Measurements from ENCODE around the gene C22orf15.

C22orf15 gene

DNA sequence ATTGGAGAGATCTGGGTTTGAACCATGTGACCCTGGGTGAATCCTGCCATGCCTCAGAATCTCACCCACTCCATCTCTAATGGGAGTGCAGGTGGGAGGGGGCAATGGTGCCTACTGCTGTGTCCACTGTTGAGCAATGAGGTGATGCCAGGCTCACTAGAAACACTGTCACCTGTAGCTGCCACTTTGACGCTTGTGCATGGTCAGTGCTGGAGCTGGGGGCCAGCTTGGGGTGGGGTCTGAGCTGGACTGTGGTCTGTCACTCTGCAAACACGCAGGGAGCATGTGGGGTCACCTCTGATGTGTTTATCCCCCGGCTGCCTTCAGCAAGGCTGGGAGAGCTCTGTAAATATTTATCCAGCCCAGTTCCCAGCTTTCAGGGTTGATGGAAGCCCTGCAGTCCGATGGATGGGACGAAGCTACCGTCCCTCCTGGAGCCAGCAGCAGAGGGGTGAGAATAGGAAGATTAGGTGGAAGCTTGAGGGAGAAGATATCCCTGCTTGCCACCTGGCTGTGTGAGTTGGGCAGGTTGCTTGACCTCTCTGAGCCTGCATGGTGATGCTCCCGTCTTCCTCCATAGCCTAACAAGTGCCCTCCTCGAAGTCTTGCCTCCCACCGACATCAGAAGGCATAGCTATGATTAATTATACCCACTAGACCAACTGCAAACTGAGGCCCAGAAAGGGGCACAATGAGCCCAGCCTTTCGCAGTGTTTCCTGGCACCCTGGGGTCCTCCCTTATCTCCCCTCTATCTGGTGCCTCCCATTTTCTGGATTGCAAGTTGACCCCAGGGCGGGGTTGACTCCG lies 11.5 kb downstream of the C22orf15 start:
- DNase-seq = no peak

DNA sequence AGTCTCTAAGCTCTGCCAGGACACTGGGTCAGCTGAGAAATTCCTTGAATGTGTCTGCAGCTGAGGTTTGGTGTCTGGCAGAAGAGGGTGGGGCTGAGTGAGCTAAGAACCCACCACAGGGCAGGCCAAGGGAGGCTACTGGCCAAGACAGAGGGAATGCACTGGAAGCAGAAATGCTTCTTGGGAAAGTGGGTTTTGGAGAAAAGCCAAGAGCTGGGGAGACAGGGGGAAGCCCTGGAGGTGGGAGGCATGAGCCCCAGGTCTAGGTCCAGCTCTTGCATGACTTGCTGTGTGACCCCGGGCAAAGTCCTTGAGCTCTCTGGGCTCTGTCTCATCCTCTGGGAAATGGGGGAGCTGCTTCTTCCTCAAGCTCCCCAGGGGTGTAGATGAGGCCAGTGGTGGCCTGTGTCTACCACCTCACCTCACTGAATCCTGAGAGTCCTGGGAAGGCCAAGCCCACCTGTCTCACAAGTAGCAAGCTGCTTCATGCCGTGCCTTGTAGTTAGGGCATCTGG lies 12.2 kb downstream of the C22orf15 start:
- no peak for DNase-seq

DNA sequence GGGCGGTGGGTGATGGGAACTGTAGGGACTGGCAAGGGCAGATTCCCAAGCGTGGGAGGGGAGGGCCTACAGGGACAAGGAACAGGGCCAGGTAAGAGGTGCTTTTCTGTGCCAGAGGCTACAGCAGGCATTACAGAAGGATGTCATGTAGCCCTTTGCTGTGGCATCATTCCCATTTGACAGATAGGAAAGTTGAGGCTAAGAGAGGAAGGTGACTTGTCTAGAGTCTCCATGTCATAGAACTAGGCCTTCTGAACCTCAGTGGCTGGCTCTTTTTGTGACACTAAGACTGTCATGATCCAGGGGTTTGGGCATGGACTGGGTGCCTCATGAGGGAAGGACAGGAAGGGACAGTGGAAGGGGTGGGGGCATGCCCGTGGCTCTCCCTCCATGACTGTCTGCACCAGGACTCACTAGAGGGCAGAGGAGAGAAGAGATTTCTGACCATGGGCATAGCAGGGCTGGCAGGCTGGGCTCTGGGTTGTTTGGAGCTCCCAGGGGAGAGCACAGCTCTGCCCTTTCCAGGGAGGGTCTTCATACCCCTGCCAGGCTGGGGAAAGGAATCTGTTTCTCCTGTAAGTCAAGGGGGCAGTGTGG lies 13.1 kb downstream of the C22orf15 start:
- no peak for DNase-seq

DNA sequence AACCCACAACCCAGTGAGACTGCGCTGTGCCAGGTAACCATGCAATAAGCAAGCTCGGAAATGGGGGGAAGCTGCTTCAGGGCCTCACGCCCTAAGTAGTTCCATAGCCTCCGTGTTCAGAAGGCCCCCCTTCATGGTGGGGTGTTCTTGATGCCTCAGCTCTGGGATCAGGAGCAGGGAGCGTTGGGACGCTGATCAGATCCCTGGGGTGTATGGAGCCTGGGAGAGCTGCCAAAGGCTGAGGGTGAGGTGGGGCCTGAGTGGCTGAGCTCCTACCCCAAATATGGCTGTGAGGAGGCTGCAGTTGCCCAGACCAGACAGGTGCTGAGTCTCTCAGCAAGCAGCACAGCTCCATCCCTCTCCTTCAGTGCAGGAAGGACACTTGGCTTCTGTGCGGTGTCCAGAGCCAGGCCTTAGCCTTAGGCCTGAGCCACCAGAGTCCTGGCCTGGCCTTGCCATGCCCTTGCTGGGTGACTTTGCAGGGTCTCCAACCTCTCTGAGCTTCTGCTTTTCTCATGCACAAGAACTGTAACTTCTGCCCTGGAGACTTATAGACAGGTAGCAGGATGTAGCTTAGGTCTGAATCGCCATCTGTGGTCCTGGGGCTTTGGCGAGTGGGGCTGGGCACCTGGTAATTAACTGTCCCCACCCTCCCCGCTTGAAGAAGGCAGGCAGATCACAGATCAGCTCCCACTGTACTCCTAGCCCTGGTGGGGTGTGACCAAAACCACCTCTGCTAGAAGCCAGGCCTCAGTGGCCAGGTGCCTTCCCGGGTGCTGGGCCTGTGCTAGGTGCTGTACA lies 15.2 kb downstream of the C22orf15 start:
- DNase-seq = no peak

DNA sequence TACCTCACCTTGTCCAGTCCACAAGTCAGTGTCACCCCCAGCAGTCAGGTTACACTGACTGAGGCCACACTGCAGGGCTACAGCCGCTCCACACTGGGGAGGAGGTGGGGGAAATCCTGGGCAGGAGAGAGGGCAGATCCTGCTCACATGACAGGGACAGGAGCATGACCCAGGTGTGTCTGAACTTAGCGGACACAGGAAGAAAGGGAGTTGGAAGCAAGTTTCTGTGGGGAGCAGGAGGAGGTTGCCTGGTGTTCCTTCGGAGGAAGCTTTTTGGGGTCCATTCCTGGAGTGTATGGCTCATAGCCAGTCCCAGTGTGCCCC lies 15.7 kb downstream of the C22orf15 start:
- no peak for DNase-seq

DNA sequence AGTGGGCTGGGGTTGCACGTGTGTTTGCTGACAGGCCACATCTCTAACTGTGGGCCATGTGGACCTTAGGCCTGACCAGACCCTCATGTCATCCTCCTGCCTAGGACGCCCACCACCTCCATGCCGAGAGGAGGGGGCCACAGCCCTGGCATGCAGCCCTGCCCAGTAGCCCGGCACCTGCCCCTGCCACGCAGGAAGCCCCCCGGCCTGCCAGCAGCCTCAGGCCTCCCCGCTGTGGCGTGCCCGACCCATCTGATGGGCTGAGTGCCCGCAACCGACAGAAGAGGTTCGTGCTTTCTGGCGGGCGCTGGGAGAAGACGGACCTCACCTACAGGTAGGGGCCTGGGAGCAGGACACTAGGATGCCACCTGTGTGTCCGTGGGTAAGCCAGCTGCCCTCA lies 16.3 kb downstream of the C22orf15 start:
- DNase-seq = no peak

DNA sequence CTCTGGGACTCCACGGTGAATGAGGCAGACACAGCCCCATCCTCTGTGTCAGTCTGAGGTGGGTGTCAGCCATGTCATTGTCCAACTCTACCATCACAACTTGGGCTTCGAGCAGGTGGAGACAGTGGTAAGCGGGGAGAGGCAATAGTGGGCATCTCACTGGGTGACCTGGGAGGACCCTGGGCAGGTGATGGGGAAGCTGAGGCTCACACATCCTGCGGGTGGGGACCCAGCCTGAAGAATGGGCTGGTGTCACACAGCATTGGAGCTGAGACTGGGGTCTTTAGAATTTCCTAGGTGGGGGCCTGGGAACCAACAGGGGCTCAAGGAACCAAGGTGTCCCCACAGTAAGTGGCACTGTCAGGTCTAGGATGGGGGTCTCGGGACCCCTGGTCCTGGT lies 16.9 kb downstream of the C22orf15 start:
- no peak for DNase-seq

DNA sequence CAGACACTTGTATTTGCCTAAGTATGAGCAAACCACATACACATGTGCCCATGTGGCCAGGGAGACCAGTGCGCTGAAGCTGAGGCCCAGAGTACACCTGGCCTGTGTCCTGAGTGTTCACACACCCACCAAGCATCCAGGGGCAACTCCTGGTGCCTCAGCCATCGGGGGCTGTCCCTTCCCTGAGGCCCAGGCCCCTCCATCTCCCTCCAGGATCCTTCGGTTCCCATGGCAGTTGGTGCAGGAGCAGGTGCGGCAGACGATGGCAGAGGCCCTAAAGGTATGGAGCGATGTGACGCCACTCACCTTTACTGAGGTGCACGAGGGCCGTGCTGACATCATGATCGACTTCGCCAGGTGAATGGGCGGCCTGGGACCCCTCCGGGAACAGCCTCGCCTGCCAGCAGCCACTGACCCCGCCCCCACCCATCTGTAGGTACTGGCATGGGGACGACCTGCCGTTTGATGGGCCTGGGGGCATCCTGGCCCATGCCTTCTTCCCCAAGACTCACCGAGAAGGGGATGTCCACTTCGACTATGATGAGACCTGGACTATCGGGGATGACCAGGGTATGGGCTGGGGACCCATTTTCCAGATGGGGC lies 17.5 kb downstream of the C22orf15 start:
- no peak for DNase-seq

DNA sequence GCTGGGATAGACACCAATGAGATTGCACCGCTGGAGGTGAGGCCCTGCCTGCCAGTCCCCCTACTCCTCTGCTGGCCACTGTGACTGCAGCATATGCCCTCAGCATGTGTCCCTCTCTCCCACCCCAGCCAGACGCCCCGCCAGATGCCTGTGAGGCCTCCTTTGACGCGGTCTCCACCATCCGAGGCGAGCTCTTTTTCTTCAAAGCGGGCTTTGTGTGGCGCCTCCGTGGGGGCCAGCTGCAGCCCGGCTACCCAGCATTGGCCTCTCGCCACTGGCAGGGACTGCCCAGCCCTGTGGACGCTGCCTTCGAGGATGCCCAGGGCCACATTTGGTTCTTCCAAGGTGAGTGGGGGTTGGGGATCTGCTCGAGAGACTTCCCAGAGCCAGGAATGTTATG lies 18.3 kb downstream of the C22orf15 start:
- DNase-seq = no peak

DNA sequence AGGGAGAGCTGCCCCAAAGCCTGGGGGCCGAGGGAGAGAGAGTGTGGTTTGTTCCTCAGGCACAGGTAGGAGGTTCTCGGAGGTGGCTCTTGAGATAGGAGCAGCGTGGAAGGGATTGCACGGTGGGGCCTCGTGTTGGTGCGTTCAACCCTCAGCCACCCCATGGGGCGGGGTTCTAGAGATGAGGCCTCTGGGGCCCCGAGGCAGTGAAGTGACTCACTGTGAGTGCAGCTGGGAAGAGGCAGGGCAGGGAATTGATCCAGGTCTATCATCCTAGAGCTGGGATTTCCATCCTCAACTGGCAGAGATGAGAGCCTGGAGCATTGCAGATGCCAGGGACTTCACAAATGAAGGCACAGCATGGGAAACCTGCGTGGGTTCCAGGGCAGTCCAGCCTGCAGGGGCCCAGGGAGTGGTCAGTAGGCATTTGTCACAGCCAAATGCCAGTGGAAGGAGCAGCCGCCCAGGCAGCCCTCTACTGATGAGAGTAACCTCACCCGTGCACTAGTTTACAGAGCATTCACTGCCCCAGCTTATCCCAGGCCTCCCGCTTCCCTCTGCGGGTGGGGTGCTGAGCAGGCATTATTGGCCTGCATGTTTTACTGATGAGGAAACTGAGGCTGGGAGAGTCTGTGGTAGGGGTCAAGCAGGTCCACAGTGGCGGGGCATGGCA lies 18.9 kb downstream of the C22orf15 start:
- DNase-seq = no peak

DNA sequence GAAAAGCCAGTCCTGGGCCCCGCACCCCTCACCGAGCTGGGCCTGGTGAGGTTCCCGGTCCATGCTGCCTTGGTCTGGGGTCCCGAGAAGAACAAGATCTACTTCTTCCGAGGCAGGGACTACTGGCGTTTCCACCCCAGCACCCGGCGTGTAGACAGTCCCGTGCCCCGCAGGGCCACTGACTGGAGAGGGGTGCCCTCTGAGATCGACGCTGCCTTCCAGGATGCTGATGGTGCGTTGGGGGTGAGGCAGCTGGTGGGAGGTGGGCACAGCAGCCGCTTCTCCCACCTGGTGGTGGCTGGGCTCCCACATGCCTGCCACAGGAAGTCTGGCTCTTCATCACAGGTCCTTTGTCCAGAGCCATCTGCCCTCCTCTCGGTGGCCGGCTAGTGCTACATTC lies 19.5 kb downstream of the C22orf15 start:
- DNase-seq = no peak

DNA sequence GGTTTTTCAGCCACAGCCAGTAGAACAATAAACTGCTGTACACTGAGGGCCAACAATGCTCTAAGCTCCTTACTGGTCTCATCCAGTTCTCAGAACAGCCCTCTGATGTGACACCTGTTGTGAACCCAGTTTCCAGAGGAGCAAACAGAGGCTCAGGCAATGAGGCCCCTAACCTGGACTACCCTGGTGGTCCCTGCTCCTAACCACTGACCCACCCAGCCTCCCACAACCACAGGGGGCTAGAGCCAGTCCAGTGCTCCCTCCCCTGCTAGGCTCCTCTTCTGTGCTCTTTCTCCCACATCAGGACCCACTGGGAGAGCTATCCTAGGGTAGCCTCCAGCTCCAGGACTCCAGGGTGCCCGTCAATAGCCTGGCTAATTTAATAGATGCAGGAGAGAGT lies 19.9 kb downstream of the C22orf15 start:
- DNase-seq = no peak

DNA sequence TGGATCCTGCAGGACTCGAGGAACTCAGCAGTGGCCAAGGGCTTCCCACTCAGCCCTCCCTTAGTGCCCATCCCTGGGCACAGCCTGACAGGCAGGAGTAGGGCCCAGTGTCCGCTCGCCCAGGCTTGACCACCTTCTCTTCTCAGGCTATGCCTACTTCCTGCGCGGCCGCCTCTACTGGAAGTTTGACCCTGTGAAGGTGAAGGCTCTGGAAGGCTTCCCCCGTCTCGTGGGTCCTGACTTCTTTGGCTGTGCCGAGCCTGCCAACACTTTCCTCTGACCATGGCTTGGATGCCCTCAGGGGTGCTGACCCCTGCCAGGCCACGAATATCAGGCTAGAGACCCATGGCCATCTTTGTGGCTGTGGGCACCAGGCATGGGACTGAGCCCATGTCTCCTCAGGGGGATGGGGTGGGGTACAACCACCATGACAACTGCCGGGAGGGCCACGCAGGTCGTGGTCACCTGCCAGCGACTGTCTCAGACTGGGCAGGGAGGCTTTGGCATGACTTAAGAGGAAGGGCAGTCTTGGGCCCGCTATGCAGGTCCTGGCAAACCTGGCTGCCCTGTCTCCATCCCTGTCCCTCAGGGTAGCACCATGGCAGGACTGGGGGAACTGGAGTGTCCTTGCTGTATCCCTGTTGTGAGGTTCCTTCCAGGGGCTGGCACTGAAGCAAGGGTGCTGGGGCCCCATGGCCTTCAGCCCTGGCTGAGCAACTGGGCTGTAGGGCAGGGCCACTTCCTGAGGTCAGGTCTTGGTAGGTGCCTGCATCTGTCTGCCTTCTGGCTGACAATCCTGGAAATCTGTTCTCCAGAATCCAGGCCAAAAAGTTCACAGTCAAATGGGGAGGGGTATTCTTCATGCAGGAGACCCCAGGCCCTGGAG lies 20.7 kb downstream of the C22orf15 start:
- no peak for DNase-seq

DNA sequence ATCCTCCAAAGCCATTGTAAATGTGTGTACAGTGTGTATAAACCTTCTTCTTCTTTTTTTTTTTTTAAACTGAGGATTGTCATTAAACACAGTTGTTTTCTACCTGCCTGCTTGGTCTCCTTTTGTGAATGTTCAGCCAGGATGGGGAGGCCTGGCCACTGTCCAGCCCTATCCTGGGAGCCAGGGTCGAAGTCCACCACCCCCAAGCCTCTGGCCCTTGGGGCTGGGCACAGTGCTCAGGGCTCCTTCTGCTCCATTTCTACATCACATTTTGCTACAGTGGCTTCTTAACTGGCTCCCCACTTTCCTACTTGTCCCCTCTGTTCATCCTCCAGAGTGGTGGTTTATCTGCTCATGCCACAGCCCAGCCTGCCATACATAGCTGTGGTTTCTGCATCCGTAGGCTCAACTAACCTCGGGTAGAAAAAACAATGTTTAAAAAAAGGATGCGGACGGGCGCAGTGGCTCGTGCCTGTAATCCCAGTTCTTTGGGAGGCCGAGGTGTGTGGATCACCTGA lies 21.5 kb downstream of the C22orf15 start:
- no peak for DNase-seq

DNA sequence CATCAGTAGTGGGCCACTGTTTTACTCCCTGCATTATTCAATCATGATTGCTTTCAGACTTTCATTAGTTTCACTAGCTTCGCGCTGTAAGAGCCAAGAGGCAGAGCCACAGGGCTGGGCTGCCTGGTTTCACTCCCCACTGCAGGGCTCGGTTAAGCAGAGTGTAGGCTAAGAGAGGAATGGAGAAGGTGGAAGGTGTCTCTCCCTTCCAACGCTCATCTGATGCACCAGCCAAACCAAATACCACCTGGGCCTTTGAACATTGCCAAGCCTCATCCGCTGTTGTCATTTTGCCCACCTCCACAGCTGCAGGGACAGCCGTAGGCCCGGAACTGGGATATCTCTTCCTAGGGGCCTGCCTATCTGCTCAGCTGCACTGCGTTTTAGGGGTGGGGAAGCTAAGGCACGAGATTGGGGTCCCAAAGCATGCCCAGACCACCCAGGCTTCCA lies 23.5 kb downstream of the C22orf15 start:
- no peak for DNase-seq

DNA sequence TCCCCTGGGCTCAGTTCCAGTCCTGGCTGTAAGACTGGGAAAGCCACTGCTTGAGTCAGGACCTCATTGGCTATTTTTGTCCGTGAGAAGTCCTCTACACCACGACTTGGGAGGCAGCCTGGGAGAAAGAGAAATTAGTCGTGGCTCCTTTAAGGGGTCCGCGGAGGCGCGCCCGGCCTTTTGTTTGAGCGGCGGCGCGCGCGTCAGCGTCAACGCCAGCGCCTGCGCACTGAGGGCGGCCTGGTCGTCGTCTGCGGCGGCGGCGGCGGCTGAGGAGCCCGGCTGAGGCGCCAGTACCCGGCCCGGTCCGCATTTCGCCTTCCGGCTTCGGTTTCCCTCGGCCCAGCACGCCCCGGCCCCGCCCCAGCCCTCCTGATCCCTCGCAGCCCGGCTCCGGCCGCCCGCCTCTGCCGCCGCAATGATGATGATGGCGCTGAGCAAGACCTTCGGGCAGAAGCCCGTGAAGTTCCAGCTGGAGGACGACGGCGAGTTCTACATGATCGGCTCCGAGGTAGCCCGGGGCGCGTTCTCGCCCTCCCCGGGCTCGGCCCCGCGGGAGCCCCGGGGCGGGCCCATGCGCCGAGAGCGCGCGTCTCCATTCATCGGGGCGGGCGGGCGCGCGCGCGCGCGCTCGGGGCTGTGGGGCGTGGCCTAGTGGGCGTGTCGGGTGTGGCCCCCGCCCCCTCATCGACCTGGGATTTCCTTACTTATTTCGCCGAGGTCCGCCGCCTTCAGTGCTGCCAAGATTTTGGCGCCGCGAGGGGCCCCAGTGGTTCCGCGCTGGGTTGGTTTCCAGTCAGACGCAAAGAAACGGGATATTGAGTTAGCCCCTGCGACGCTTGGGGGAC lies 24.2 kb downstream of the C22orf15 start, which contains the start of gene SMARCB1:
TSS of gene SMARCB1 (plus strand) at position 215 of the 848 bp plus-strand sequence. CDS start at position 419, 204 bp downstream.
- peak; percentile 86 for DNase-seq

DNA sequence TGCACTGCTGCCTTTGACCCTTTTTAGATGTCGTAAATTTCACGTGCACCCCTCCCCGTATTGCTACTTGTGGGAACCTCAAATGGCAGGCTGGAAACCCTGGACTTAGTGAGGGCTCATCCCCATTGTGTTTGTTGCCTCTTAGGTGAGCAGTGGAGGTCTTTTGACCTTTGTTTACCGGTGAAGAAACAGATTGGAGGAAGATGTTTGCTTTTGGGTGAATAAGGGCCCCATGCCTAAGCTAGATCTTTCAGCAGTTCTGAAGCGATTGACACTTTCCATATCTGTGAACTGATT lies 24.8 kb downstream of the C22orf15 start:
- DNase-seq = no peak

DNA sequence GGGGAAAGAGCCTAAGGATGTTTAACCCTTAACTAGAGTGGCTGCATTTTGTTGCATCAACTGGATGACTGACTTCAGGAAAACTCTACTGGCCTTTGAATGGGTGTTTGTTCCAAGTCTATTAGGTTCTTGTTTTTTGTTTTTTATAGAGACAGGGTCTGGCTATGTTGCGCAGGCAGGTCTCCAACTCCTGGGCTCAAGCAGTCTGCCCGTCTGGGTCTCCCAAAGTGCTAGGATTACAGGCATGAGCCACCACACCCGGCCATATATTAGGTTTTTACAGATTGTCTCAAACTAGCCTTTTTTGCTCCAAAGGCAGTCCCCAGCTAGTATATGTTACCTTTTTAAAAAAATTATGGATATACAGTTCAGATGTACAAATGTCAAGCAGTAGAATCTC lies 25.1 kb downstream of the C22orf15 start:
- DNase-seq = no peak

DNA sequence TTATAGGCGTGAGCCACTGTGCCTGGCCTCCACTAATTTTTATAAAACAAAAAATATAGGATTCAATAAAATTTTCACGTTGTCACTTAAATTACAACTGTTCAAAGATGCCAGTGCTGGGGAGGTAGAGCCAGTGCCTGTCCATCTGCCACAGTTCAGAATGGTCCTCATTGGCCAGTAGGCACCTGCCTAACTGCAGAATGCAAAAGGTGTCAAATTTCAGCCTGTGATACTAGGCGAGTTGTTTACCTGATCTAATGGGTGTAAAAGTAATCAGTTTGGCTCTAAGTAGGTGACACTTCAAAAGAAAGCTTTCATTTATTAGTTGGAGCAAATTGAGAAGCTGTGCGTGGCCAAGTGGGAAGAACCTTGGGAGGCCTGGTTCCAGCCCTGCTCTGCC lies 26.3 kb downstream of the C22orf15 start:
- no peak for DNase-seq

DNA sequence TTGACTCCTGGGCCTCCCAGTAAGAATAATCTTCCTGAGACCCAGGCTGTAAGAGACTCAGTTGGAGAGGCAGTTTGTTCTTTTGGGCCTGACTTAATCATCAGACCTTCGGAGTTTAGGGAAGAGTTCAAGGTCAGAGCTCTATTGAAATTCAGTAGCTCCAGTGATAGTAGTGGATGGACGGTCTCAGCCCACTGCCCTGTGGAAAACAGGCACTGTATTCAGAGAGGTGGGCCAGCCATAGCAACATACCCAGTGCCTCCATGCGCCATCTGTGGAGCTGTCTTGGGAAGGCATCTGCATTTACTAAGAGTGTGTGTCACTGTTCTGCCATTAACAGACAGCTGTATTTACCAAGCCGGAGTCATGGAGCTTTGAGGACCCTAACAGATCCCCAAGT lies 26.8 kb downstream of the C22orf15 start:
- no peak for DNase-seq
